Fibroblast of lung (primary cell): ENCODE measurements around the gene KCNIP1. TPM values are rescaled to one million over a fixed set of nuclear protein-coding genes. Genes with fewer than 3 reads are reported as not detected.

ENCODE experiments used
- DNase-seq, 2 donors: peaks; one replicate each; pipeline versions ENCODE4 v3.0.0 to v3.0.0-alpha.2; 2010; ENCODE audit warnings: low read depth in 2 of 2
- H2AFZ ChIP-seq: 2 replicates; pipeline ENCODE4 v1.5.1; 2012; ENCODE audit warnings: low read length, control low read depth, inconsistent platforms
- H3K27ac ChIP-seq: 2 replicates; pipeline ENCODE4 v1.5.1; 2011; ENCODE audit warnings: low read length, control low read depth; ENCODE audit not compliant: insufficient read depth
- H3K27me3 ChIP-seq: 2 replicates; pipeline ENCODE4 v1.5.1; 2011; ENCODE audit warnings: mild to moderate bottlenecking, low read length; ENCODE audit not compliant: control insufficient read depth, insufficient read depth
- H3K36me3 ChIP-seq: 2 replicates; pipeline ENCODE4 v1.5.1; 2011; ENCODE audit warnings: low read length; ENCODE audit not compliant: control insufficient read depth, insufficient read depth
- H3K4me1 ChIP-seq: 2 replicates; pipeline ENCODE4 v1.5.1; 2011; ENCODE audit warnings: low read length; ENCODE audit not compliant: control insufficient read depth, insufficient read depth; ENCODE audit errors: extremely low read depth
- H3K4me2 ChIP-seq: 2 replicates; pipeline ENCODE4 v1.5.1; 2011; ENCODE audit warnings: low read length, control low read depth; ENCODE audit not compliant: insufficient read depth; ENCODE audit errors: extremely low read depth
- H3K4me3 ChIP-seq, 4 experiments: fragments of 200-600 bp in 1 of 4; sonication (generic) in 1 of 4; replicated peaks in 1 of 4; 2 replicates each; pipeline ENCODE4 v1.5.1; 2011 to 2016; ENCODE audit warnings: low read length in 4 of 4, low read depth in 3 of 4, mild to moderate bottlenecking in 3 of 4, control low read depth in 2 of 4, inconsistent platforms in 1 of 4, mixed read lengths in 1 of 4; ENCODE audit not compliant: insufficient read depth in 1 of 4; ENCODE audit errors: control extremely low read depth in 1 of 4
- H3K79me2 ChIP-seq: 2 replicates; pipeline ENCODE4 v1.5.1; 2012; ENCODE audit warnings: mild to moderate bottlenecking, low read length, inconsistent platforms; ENCODE audit not compliant: control insufficient read depth, insufficient read depth
- H3K9ac ChIP-seq: 2 replicates; pipeline ENCODE4 v1.5.1; 2011; ENCODE audit warnings: mild to moderate bottlenecking, low read length, control low read depth; ENCODE audit not compliant: insufficient read depth
- H3K9me3 ChIP-seq: 2 replicates; pipeline ENCODE4 v1.5.1; 2012; ENCODE audit warnings: low read depth, low read length; ENCODE audit not compliant: control insufficient read depth, insufficient read depth
- H4K20me1 ChIP-seq: 2 replicates; pipeline ENCODE4 v1.5.1; 2011; ENCODE audit warnings: low read length; ENCODE audit not compliant: control insufficient read depth, insufficient read depth; ENCODE audit errors: extremely low read depth
- EZH2 ChIP-seq: IDR thresholded peaks from 2 replicates; pipeline ENCODE4 v1.5.1; 2012; ENCODE audit warnings: low read length, control low read depth, mild to moderate bottlenecking; ENCODE audit errors: missing control alignments
- polyA plus RNA-seq, 2 donors: library from polyadenylated mRNA; depleted of rRNA in 1 of 2; stranded (reverse) in 1 of 2; unstranded in 1 of 2; fragments of >200 nt; gene quantifications; 2 replicates each; pipeline ENCODE4 v1.2.1, GENCODE V29; 2011 to 2012; ENCODE audit warnings: missing spikeins in 1 of 2
- total RNA-seq: library from RNA; depleted of rRNA; stranded (reverse); fragments of >200 nt; gene quantifications from 2 replicates; pipeline ENCODE4 v1.2.1, GENCODE V29; 2014
- TF ChIP-seq, protein P1 (sequence below), 2 donors: IDR thresholded peaks in 1 of 2; conservative IDR thresholded peaks in 1 of 2; 1 replicate in 1 of 2; 2 replicates in 1 of 2; pipeline ENCODE4 v1.5.1; 2011 to 2012; ENCODE audit warnings: low read length in 2 of 2, control low read depth in 1 of 2, inconsistent platforms in 1 of 2, low read depth in 1 of 2, mild to moderate bottlenecking in 1 of 2

KCNIP1 gene
- total and polyA plus RNA-seq, 2 donors (not counting 1 experiment from before 2014, with no cell fraction given), result not detected

DNA sequence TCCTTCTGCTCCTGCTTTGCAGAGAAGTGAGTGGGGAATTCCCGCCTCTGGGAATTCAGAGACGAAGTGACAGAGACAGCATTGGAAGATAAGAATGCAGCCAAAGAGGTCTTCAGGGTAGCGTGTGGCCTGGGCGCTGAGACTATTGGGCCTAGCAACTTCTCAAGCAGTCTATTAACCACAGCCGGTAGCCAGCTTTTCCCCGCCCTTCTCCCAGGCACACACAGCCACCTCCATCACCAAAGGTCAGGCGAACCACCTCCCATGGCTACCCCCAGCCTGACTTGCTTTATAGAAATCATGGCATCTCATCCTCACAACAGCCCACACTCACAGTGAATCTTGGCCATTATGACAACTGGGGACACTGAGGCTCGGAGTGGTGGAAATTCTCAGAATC lies 124.2 kb downstream of the KCNIP1 start:
- no peak overlapping the region for H3K4me2 ChIP-seq
- H3K79me2 ChIP-seq, result no peaks in the 10 kb centered on the region
- no peaks in the 10 kb centered on the region for H3K27me3 ChIP-seq
- no peak for DNase-seq
- no peaks in the 10 kb centered on the region for H4K20me1 ChIP-seq
- H3K36me3 ChIP-seq, result no peaks in the 10 kb centered on the region
- no peaks in the 10 kb centered on the region for H3K9me3 ChIP-seq
- no peak overlapping the region for H3K9ac ChIP-seq
- peaks cover 3% of the 10 kb centered on the region for H3K4me1 ChIP-seq
- H2AFZ ChIP-seq, result no peak overlapping the region
- no peak overlapping the region for H3K27ac ChIP-seq
- H3K4me3 ChIP-seq, result no peak overlapping the region
- TF ChIP-seq EZH2, result no peak

DNA sequence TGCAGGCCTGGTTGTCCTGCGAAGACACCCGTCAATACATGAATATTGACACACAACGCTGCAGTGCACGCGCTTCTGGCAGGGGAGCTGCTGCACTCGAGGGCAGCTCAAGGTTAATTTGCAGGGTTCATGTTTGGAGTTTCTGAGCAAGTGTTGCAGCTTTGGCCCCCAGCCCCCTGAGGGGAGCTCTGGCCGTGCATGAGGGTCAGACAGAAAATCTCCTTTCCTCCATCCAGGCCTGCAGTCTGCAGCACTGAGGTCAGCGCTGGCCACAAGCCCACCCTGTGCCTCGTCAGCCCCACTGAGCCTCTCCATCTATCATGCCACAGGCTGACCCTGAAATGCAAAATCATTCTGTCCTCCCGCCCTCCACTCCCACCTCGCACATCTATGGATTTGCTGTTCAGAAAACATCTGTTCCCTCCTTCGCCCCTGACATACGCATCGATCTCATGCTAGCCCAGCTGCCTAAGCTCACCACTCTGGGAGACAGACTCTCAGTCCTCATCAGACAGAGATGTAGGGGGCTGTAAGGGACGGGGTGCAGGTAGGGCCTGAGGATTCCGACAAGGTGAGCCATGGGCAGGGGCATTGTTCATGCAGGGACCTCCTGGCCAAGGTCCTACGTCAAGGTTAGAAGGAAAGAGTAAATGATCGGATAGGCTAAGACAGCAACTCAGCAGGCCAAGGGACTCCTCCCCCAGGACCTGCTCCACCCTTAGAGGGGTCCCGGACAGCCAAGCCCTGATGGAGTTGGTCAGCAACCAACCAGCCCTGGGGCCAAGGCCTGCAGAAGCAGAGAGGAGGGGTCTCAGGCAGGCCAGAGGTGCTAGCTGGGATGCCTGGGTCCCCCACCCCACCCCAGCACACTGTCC lies 125.1 kb downstream of the KCNIP1 start:
- H3K27ac ChIP-seq, result no peak overlapping the region
- H2AFZ ChIP-seq, result no peak overlapping the region
- H3K27me3 ChIP-seq, result no peaks in the 10 kb centered on the region
- no peaks in the 10 kb centered on the region for H3K79me2 ChIP-seq
- no peaks in the 10 kb centered on the region for H3K36me3 ChIP-seq
- H3K4me3 ChIP-seq, result no peak overlapping the region
- no peak overlapping the region for H3K9ac ChIP-seq
- no peak overlapping the region for H3K4me2 ChIP-seq
- no peak for DNase-seq
- no peaks in the 10 kb centered on the region for H3K9me3 ChIP-seq
- TF ChIP-seq, protein P1, sequence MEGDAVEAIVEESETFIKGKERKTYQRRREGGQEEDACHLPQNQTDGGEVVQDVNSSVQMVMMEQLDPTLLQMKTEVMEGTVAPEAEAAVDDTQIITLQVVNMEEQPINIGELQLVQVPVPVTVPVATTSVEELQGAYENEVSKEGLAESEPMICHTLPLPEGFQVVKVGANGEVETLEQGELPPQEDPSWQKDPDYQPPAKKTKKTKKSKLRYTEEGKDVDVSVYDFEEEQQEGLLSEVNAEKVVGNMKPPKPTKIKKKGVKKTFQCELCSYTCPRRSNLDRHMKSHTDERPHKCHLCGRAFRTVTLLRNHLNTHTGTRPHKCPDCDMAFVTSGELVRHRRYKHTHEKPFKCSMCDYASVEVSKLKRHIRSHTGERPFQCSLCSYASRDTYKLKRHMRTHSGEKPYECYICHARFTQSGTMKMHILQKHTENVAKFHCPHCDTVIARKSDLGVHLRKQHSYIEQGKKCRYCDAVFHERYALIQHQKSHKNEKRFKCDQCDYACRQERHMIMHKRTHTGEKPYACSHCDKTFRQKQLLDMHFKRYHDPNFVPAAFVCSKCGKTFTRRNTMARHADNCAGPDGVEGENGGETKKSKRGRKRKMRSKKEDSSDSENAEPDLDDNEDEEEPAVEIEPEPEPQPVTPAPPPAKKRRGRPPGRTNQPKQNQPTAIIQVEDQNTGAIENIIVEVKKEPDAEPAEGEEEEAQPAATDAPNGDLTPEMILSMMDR (conservative IDR thresholded peaks at IDR 0.05 in 1 of 2, IDR thresholded peaks at IDR 0.05 in 1 of 2; ENCODE audit: low read depth in 1 of 2, low read length in 2 of 2), result no peak
- TF ChIP-seq EZH2, result no peak
- H3K4me1 ChIP-seq, result peaks cover 5% of the 10 kb centered on the region
- H4K20me1 ChIP-seq, result no peaks in the 10 kb centered on the region

DNA sequence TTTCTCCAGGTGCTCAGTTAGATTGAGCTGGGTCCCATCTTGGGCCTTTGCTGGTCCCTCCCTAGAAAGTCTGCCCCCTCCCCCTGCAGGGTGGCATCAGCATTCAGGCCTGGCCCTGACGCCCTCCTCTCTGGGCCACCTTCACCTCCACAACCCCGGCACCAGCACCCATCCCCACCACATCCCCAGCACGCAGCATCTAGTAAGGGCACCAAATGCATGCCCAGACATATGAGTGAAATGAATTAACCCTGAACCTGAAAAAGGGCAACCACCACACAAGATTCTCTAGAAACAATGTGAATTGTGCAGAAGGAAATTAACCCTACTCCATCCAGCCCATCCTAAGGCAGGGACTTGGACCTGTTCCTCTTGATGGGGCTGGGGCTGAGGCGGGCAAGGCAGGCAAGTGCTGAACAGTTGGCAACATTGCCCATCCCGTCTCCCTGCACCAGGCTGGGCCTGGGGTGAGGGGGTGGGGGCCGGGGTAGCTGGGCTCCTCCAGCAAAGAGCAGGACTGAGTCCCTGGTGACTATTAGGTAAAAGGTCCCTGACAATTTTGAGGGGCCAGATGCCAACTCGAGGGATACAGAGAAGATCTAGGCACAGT lies 125.9 kb downstream of the KCNIP1 start:
- H3K9ac ChIP-seq, result no peak overlapping the region
- peaks cover 7% of the 10 kb centered on the region for H3K4me1 ChIP-seq
- DNase-seq, result no peak
- no peaks in the 10 kb centered on the region for H3K9me3 ChIP-seq
- no peak overlapping the region for H2AFZ ChIP-seq
- no peak overlapping the region for H3K4me3 ChIP-seq
- H3K36me3 ChIP-seq, result no peaks in the 10 kb centered on the region
- H4K20me1 ChIP-seq, result no peaks in the 10 kb centered on the region
- no peaks in the 10 kb centered on the region for H3K27me3 ChIP-seq
- no peak for TF ChIP-seq EZH2
- TF ChIP-seq, protein P1 (conservative IDR thresholded peaks at IDR 0.05 in 1 of 2, IDR thresholded peaks at IDR 0.05 in 1 of 2; ENCODE audit: low read depth in 1 of 2, low read length in 2 of 2), result no peak
- no peak overlapping the region for H3K27ac ChIP-seq
- H3K4me2 ChIP-seq, result no peak overlapping the region
- no peaks in the 10 kb centered on the region for H3K79me2 ChIP-seq
